Measurements from ENCODE around the gene LIMCH1.

DNA sequence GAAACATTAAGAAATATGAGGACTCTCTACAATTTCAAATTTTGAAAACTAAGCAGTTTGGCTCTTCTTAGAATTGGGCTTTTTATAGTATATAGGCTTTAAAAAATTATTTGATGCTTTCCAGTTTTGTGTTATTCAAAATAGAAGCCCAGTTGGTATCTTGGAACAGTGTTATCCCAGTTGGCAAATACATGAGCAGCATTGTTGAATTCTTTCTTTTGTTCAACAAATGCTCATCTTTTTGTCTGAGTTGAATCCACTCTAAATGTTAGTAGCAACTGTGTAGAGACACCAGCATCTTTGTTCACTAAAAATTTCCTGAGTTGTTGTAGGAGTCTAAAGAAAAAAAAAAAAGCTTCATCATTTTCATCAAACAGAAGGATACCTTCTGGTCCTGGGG, 41.0 kb upstream of the LIMCH1 start:
- no peak for TF ChIP-seq EZH2 (IDR thresholded peaks at IDR 0.05; ENCODE audit: low read length, unreplicated experiment)
- TF ChIP-seq, protein P1, sequence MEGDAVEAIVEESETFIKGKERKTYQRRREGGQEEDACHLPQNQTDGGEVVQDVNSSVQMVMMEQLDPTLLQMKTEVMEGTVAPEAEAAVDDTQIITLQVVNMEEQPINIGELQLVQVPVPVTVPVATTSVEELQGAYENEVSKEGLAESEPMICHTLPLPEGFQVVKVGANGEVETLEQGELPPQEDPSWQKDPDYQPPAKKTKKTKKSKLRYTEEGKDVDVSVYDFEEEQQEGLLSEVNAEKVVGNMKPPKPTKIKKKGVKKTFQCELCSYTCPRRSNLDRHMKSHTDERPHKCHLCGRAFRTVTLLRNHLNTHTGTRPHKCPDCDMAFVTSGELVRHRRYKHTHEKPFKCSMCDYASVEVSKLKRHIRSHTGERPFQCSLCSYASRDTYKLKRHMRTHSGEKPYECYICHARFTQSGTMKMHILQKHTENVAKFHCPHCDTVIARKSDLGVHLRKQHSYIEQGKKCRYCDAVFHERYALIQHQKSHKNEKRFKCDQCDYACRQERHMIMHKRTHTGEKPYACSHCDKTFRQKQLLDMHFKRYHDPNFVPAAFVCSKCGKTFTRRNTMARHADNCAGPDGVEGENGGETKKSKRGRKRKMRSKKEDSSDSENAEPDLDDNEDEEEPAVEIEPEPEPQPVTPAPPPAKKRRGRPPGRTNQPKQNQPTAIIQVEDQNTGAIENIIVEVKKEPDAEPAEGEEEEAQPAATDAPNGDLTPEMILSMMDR (conservative IDR thresholded peaks at IDR 0.05; ENCODE audit: low read depth, low read length), result no peak

All from PC-3 (cell line).